ENCODE data around the gene RER1.

Gene RER1

GRCh38 chr1:2354511-2355372 is 36.9 kb upstream of the RER1 start:
- no peak for DNase-seq

DNA sequence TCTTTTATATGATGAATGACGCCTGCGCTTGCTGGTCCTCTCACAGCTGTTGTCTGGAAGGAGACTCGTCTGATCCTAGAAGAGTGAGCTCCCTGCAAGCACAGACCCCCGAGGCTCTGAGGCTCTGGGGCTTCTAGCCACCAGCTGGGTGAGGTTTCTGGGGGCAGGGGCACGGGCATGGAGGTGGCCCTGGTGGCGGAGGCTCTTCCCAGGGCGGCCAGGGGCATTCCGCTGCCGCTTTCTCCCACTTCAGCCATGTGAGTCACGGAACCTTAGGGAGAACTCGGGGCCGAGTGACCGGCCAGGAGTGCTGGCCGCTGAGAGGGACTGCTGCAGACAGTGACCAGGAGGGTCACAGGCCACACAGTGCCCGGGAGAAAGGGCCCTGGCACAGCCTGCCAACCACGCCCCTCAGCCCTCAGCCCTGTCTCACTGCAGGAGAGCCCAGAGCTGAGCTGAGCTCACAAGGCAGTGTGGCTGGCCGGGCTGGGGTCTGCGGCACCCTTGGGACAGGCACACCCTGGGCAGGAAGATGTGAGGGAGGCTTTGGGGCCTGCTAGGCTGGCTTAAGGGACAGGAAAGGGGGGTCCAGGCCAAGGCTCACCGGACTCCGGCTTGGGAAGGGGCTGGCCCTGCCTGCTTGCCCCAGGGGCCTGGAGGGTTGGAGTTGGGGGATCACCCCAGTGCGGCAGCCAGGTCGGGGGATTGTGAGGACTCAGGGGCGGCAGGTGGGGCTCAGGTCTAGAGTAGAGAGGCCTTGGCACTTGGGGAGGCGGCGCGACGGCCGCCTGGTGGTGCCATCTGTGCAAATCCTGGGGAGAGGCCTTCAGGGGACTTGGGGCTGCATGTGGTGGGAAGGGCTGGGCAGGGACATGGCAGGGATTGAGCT is 36.0 kb upstream of the RER1 start:
- DNase-seq, result no peak

DNA sequence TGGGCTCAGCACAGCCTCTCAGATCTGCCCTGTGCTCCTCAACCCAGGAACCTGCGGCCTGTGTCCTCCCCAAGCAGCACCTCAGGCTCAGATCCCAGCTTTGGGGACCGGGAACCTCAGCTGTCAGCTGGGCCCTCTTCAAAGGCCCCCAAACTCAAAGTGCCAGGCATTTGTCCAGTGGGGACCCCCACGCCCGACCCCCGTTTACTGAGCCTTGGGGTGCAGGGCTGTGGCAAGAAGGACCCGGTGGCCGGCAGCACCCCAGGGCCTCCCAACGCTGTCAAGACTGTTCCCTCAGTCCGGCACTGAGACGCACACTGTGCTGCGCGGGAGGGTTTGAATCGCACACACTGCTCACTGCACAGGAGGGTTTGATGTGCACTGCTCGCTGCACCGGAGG is 35.2 kb upstream of the RER1 start:
- DNase-seq, result no peak

DNA sequence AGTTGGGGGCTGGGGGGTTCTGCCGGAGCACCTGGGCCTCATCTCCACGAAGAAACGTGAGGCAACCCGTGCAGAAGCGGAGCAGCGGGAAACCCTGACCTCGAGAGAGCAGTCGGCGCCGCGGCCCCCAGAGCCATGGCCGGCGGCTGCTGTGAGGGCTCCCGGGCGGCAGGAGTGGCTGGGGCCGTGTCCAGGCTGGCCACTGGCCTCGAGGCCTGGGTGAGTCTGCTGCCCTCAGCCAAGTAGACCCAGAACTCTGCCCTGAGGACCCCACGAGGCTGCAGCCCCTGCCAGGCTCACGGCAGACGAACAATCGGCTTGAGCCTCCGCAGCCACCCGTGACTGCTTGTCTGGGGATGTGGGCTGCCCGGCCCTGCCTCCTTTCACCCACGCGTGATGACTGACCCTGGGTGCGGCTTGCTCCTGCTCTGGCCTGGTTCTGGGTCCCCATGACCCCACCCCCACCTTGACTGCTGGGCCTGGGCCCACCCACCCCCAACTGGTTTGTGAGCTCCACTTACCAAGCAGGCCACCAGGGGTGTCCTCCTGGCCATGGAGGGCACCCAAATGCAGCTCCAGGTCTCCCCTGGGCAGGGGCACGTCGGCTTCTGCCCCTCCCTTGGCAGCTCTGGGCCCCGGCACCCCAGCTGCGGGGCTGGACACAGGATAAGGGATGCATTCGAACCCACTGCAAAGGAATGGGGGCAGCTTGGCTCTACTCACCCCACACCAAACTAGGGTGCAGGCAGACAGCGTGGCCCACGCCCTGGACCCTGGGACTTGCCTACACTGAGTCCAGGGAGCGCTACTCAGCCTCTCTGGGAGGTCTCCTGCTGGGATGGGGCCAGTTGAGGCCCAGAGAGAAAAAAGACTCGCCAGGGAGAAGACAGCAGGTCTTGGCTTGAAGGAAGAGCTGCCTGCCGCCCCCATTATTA is 34.5 kb upstream of the RER1 start:
- DNase-seq, result no peak

GRCh38 chr1:2358072-2358471 is 33.6 kb upstream of the RER1 start:
- no peak for DNase-seq

- DNase-seq, result no peak
These were observed 32.7 kb upstream of the RER1 start for GRCh38 chr1:2358651-2359640.

GRCh38 chr1:2360588-2361364 is 30.9 kb upstream of the RER1 start:
- no peak for DNase-seq

- no peak for DNase-seq
These were observed 27.7 kb upstream of the RER1 start for GRCh38 chr1:2363847-2364513.

DNA sequence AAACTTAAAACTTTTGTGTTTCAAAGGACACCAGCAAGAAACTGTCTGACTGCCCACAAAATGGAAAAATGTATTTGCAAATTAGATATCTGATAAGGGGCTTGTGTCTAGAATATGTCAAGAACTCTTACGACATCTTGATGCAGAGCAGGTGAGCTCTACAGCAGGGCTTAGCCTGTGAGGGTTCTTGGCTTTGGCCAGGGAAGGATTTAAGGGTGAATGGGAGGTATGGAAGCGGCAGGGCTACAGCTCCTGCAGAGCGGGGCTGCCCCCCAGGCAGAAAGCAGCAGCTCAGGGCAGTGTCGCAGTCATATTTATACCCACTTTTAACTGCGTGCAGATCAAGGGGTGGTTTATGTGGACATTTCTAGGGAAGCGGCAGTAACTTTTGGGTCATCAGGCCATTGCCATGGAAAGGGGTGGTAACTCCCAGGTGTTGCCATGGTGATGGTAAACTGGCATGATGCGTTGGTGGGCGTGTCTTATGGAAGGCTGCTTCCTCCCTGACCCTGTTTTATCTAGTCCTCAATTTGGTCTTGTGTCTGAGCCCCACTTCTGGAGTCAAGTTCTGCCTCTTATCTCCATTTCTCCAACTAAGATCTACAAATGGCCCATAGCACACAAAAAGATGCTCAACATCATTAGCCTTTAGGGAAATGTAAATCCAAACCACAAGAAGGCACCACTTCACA is 23.4 kb upstream of the RER1 start:
- peak; percentile 33 for DNase-seq

- no peak for DNase-seq
These were observed 18.8 kb upstream of the RER1 start for GRCh38 chr1:2372551-2373490.

- DNase-seq, result no peak
These were observed 17.9 kb upstream of the RER1 start for GRCh38 chr1:2373551-2374251.

DNA sequence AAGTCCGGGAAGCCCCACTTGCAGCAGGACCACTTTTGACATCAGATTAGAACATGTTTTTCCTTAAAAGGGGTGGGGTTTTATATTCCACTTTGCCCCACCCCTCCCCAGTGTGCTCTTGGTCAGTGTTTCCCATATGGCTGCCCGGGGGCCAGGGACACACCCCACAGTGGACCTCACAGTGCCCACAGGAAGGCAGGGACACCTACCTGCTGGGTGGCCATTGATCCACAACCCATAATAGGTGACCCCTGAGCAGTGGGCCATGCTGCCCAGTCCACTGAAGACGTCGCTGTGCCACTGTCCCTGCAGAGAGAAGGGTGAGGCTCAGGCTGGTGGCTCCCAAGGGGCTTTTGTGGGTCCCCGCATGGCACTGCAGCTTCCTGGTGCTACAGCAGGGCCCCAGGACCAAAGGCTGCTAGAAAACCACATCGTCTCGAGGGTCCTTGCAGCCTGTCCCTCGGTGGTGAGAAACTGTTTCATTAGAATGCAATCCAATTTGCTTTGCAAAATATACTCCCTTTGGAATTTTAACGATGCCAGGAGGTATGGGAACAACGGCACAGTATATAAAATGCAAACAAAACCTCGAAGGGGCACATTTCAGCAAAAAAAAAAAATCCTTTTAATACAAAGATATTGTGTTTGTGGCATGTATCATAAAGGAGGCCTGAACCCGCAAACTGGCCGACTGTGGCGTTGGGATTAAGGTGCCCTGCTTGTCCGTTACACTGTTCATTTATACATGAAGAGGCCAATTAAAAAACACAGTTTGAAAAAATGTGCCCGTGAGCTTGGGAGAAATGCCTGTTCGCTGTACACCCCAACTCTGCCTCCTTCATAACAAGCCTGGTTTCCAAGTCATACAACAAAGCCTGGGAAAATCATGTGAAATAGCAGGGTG is 17.1 kb upstream of the RER1 start:
- no peak for DNase-seq

DNA sequence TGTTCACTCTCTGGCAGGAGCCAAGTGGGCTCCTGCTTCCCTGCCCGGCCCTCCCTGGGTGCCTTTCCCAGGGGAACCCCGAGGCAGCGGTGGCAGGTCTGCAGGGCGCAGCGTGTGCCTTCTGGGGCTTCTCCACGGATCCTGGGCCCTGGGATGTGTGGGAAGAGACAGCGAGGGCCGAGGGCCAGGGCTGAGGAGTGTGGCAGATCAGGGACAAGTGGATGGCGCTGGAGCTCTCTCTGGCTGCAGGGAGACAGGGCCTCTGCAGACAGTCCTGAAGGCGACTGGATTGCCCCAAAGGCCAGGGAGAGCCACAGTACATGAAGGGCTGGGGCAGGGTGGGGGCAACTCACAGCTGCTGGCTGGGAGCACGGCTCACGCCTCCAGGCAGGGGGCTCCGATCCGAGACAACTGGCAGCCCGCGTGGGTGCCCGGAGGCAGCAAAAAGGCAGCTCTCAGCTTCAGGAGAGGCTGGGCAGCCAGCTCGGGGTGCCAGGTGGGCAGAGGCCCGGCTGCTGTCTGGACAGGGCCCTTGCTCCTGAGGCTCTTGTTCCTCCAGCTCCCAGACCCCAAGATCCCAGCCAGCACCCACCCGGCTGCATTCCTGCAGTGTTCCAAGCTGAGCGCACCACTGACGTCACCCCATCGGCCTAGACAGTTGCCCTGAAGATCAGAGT is 16.3 kb upstream of the RER1 start:
- no peak for DNase-seq

DNA sequence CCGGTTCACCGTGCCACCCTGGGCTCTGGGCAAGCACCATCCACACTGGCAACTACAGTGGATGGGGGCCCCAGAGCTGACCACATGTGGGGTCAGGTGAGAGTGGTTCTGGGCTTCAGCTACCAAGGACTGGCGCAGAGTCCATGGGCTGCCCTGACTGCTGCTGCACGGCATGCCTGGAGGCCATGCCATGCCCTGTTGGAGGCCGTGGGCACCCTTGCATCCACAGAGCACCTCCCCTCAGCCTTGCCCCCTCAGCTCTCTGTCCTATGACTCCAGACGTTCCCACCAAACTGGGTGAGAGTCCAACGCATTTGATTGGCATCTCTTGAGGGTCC is 15.7 kb upstream of the RER1 start:
- no peak for DNase-seq

GRCh38 chr1:2376261-2376741 is 15.3 kb upstream of the RER1 start:
- no peak for DNase-seq

All from hematopoietic multipotent progenitor cell treated with erythropoietin and hydrocortisone succinate and interleukin-3 and kit ligand, for 6 days (in vitro differentiated cells).